Fibroblast of skin of back (primary cell): ENCODE measurements around the gene TM4SF1.
A peak's percentile ranks its signal among the peaks of the same experiment; 100 is the strongest.
"Not testable (repeated sequence)": the region's sequence is repeated elsewhere in the genome, so short reads cannot be mapped to it uniquely, and the experiment has no call there.

Experiments
- DNase-seq: peaks from one replicate; pipeline ENCODE4 v3.0.0-alpha.2; 2013

TM4SF1 gene

DNA sequence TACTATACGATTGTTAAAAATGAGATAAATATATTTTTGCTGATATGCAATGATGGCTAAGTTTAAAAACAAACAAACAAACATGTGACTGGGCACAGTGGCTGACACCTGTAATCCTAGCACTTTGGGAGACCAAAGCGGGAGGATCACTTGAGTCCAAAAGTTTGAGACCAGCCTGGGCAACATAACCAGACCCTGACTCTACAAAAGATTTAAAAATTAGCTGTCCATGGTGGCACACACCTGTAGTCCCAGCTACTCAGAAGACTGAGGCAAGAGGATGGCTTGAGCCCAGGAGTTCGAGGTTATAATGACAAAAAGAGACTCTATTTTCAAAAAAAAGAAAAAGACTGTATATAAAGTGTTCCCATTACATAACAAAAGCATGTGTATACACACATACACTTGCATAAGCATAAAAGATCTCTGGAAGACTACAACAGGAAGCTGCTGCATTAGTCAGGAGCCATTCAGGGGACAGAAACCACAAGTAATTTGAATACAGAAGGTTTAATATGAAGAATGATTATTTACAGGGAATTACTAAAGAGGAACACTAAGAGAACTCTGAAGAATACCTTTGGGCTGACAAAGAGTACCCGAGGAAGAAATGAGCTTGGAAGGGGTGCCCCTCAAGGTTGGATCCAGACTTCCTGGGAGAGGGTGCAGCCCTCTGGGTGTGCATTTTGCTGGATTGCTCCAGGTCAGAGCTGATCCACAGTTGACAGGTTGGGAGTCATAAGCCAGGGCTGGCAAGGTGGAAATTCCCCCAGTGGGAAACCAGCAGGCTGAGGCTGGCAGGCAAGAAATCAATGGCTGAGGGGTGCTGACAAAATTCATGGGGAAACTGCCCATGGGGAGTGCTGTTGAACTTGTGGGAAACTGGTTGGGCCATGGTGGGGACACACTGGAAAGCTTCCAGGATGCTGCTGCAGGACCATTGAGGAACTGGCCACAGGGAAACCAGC is 34.8 kb downstream of the TM4SF1 start:
- DNase-seq = peak; percentile 80

GRCh38 chr3:149340310-149340933 is 37.0 kb downstream of the TM4SF1 start:
- DNase-seq = peak; percentile 65

GRCh38 chr3:149339931-149340309 is 37.5 kb downstream of the TM4SF1 start:
- peak; percentile 99 for DNase-seq

- DNase-seq = not testable (repeated sequence)
Observed at GRCh38 chr3:149337486-149337885, 40.0 kb downstream of the TM4SF1 start.

GRCh38 chr3:149336925-149337324 is 40.5 kb downstream of the TM4SF1 start:
- no peak for DNase-seq

GRCh38 chr3:149333176-149333859 is 44.1 kb downstream of the TM4SF1 start, which contains the start of gene TM4SF18:
TM4SF18 (minus strand) TSS chr3:149333636; CDS start chr3:149333382, 254 bp downstream.
- DNase-seq = peak; percentile 37

DNA sequence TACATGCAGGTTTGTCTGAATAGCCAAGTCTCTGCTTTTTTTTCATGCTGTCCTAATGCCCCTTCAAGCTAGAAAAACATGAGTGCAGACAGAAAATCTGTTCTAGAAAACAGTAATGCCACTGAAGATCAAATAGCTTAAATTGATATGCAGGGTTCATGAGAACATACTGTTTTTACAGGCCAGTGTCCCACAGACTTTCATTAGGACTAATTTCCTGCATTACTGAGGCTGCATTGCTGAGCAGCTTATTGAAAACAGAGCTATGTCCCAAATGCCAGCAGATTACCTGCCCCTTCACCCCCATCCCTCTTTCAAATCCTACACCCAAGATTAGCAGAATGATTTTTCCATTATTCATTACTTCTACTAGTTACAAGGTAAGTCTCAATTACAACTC is 44.7 kb downstream of the TM4SF1 start:
- peak; percentile 24 for DNase-seq

DNA sequence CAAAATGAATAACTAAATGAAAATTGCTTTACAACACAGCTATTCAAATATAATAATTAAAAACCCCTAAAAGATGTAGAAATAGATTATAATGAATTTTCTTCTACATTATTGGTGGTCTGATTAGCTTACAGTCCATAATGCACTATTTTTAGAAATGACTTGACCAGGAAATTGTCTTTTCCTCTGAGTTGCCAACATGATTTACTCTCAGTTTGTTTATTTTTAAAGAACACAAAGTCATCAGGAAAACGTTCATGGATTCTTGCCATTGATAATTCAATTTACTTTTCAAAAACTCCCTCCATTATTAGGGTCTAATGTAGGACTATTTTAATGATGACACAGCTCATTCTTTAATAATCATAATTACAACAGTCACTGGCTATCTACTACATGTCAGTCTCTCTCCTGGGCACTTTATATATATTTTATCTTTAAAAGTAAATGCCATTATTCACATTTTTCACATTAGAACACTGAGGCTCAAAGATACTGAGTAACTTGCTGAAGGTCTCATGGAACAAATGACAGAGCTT is 45.2 kb downstream of the TM4SF1 start:
- peak; percentile 42 for DNase-seq

DNA sequence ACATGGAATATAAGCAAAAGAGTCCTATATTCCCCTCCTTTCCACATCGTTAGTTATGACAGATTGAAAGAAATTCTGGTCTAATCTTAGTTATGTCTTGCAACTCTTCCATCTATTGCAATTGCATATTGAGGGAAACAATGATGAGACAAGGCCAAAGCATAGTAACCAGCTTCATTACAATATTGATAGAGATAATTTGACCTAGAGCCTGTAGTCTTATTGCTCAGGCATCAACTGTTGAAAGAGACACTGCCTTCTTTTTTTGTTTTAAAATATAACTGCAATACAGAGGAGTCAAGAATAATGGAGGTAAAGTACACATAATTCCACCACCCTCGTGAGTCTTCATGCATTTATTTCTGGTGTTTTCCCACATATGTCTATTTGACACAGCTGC is 46.1 kb downstream of the TM4SF1 start:
- no peak for DNase-seq

GRCh38 chr3:149330609-149331331 is 46.7 kb downstream of the TM4SF1 start:
- DNase-seq = no peak

DNA sequence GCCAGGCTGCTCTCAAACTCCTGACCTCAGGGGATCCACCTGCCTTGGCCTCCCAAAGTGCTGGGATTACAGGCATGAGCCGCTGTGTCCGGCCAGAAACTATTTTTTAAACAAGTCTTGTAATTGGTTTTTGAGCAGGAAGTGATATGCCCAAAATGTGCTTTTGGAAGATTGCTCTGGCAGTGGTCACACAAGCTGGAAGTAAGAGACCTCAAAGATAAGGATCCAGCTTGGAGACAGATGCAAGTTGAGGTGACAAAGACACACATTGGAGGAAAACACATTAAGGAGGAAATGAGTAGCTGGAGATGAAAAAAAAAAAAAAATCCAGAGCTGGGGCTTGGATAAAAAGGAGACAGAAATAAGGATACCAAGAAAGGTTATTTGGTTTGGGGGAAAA is 50.3 kb downstream of the TM4SF1 start:
- no peak for DNase-seq

- DNase-seq = no peak
Observed at GRCh38 chr3:149325581-149325980, 51.9 kb downstream of the TM4SF1 start.

- DNase-seq = no peak
Observed at GRCh38 chr3:149324332-149324731, 53.1 kb downstream of the TM4SF1 start.

GRCh38 chr3:149321640-149322039 is 55.8 kb downstream of the TM4SF1 start:
- no peak for DNase-seq

DNA sequence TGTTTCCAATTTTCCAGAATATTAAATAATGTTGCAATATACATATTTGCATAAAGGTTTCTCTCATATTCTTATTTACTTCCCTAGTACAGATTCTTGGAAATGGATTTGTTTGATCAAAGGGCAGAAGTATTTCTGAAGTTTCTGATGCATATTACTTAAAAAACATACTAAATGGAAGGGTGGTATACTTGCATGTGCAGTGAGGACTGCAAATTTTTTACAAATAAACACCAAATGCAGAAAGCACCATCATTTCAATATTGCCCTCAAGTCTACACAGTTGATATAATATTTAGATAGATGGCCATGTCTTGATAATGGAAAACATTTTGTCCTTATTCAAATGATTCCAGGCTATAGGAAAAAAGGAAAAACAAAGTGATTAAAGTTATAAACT is 56.3 kb downstream of the TM4SF1 start:
- no peak for DNase-seq

- DNase-seq = no peak
Observed at GRCh38 chr3:149319750-149320149, 57.7 kb downstream of the TM4SF1 start.
